HFF-Myc (cell line): Measurements from ENCODE around the gene FTHL17.

ENCODE experiments used
- DNase-seq: peaks from one replicate; pipeline ENCODE4 v3.0.0-alpha.2; 2011; ENCODE audit warnings: low read depth; ENCODE audit errors: extremely low read depth
- H3K4me3 ChIP-seq: replicated peaks from 2 replicates; pipeline ENCODE4 v1.5.1; 2011; ENCODE audit warnings: low read depth, mild to moderate bottlenecking, control low read depth, low read length
- TF ChIP-seq, protein P1 (sequence below): IDR thresholded peaks from 2 replicates; pipeline ENCODE4 v1.5.1; 2012; ENCODE audit warnings: mild to moderate bottlenecking, low read depth, low read length, control low read depth; ENCODE audit errors: missing control alignments

FTHL17 gene

GRCh38 chrX:31021537-31021936 lies 50.3 kb downstream of the FTHL17 start:
- TF ChIP-seq, protein P1, sequence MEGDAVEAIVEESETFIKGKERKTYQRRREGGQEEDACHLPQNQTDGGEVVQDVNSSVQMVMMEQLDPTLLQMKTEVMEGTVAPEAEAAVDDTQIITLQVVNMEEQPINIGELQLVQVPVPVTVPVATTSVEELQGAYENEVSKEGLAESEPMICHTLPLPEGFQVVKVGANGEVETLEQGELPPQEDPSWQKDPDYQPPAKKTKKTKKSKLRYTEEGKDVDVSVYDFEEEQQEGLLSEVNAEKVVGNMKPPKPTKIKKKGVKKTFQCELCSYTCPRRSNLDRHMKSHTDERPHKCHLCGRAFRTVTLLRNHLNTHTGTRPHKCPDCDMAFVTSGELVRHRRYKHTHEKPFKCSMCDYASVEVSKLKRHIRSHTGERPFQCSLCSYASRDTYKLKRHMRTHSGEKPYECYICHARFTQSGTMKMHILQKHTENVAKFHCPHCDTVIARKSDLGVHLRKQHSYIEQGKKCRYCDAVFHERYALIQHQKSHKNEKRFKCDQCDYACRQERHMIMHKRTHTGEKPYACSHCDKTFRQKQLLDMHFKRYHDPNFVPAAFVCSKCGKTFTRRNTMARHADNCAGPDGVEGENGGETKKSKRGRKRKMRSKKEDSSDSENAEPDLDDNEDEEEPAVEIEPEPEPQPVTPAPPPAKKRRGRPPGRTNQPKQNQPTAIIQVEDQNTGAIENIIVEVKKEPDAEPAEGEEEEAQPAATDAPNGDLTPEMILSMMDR, result no peak
- no peak for DNase-seq
- H3K4me3 ChIP-seq, result no peak overlapping the region
